Bronchial epithelial cell (primary cell): ENCODE data around the gene AXL. TPM values are rescaled to one million over a fixed set of nuclear protein-coding genes. Genes with fewer than 3 reads are reported as not detected.

Experiments used
- DNase-seq: peaks from one replicate; pipeline ENCODE4 v3.0.0-alpha.2; 2010; ENCODE audit warnings: low read depth
- FAIRE-seq: peaks from 2 replicates; lab custom pipeline; 2011; peaks lifted over from hg19 to GRCh38; lab: Jason Lieb, UNC
- H3K27me3 ChIP-seq: 2 replicates; pipeline ENCODE4 v1.5.1; 2011; ENCODE audit warnings: low read length; ENCODE audit not compliant: control insufficient read depth, insufficient read depth
- H3K36me3 ChIP-seq: 2 replicates; pipeline ENCODE4 v1.5.1; 2011; ENCODE audit warnings: low read length; ENCODE audit not compliant: control insufficient read depth, insufficient read depth
- H3K4me3 ChIP-seq: 2 replicates; pipeline ENCODE4 v1.5.1; 2011; ENCODE audit warnings: mild to moderate bottlenecking, low read depth, low read length, control low read depth
- CTCF ChIP-seq: IDR thresholded peaks from 2 replicates; pipeline ENCODE4 v1.5.1; 2011; ENCODE audit warnings: mild to moderate bottlenecking, moderate library complexity, low read length, control low read depth, inconsistent platforms; ENCODE audit not compliant: insufficient read depth, severe bottlenecking
- total RNA-seq: library from RNA; depleted of rRNA; stranded (reverse); fragments of >200 nt; gene quantifications from 2 replicates; pipeline ENCODE4 v1.2.1, GENCODE V29; 2014

Gene AXL
- total RNA-seq, 1 donor from 2014 or later, result 19.5 TPM

GRCh38 chr19:41303954-41304353 lies 84.9 kb downstream of the AXL start:
- no peak for FAIRE-seq
- peaks cover 37% of the 10 kb centered on the region for H3K36me3 ChIP-seq
- no peak for TF ChIP-seq CTCF

DNA sequence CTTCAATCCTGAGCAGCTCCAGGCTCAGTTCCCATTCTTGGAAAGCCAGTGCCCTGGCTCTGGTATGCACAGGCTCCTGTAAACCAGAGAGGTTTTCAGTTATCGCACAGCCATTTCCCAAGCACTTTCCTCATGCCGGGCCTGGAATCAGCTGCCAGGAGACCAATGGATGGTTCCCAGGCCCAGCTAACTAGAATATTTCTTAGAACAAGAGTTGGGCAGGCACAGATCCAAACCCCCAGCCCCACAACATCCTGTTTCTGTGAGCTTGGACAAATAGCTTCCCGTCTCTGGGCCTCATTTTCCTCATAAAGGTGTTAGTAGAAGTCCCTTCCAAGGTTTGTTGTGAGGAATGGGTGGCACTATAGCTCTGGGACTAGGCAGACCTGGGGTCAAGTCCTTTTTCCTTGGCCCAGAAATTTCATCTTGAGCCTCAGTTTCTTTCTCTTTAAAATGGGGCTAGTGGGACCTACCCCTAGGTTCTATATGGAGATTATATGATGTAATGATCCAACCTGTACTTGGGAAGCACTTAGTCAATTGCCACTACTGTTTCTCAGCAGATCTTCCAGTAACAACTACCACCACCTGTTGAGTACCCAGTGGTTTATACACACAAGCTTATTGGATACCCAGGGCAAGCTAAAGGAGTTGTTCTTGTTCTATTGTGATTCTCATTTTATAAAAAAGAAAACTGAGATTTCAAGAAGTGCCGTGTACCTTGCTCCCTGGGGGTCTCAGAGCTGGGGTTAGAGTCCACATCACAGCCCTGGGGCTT lies 85.9 kb downstream of the AXL start:
- no peak for TF ChIP-seq CTCF
- DNase-seq (no peak), FAIRE-seq (no peak)
- Histone ChIP-seq H3K4me3 (no peak overlapping the region), H3K36me3 (peaks cover 36% of the 10 kb centered on the region), H3K27me3 (no peaks in the 10 kb centered on the region)

More at GRCh38 chr19:41303954-41304353, 84.9 kb downstream of the AXL start:
- DNase-seq, result no peak
- no peak overlapping the region for H3K4me3 ChIP-seq
- no peaks in the 10 kb centered on the region for H3K27me3 ChIP-seq

DNA sequence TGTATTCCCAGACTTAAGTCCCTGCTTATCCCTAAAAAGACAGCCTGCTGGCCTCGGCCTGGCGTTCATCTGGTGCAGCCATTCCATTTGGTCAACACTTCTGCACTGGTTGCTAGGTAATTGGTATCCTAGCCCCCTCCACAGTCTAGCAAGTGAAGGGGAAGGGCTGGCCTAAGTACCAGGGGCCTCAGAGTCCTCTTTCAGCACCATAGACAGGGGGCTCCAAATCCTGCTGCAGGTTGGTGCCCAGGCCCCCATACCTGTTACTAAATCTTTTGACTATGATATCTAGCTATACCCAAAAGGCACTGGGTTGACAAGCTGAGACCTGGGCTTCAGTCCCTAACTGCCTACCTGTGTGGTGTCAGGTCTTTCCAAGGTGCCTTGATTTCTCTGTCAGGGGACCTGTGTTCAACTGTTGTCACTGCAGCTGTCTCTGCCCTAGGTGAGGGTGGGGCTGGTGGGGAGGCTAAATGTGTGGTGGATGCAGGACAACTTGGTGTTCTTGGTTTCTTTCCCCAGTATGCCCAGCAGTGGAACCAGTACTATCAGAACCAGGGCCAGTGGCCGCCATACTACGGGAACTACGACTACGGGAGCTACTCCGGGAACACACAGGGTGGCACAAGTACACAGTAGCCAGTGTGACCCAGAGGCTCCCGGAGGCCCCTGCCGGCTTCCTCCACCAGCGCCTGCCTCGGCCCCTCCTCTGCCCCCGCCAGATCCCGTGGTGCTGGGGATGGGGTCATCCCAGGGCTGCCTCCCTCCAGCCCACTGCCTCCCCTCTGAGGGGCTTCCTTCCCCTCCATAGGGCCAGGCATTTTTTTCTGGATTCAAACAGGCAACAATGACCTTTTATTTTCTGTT lies 87.1 kb downstream of the AXL start:
- TF ChIP-seq CTCF, result no peak
- peaks cover 29% of the 10 kb centered on the region for H3K36me3 ChIP-seq
- no peak for FAIRE-seq
- DNase-seq, result no peak
- no peaks in the 10 kb centered on the region for H3K27me3 ChIP-seq
- no peak overlapping the region for H3K4me3 ChIP-seq

DNA sequence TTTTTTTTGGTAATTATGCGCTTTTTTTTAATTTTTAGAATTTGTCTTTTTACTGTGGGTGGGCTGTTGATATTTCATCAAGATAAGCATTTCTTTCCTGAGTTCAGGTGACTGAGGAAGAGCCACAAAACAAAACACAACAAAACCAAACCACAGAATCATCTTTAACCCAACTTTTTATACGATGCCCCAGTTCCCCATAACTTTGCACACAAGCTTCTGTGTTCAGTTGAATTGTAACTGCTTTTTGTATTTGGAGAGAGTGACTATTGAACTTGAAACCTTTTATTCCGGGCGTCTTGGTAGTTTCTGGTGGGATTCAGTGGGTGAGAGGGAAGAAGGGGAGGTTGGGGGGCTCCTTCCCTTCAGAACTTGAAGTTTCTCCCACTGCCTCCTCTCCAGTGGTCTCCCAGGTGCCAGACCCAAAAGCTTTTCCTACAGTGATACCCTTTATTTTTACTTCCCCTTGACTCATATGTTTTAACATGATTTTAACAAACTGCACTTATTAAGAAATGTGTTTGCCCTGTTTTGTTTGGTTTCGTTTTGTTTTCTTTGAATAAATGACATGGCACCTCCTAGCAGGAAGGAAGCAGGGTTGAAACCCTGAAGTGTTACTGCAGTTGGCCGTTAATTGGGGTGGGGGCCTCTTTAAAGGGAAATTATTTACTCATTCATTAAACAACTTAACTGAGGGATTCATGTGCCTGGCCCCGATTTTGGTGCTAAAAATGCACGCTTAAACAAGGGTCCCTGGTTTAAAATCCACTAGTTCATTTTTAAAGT lies 88.3 kb downstream of the AXL start:
- Histone ChIP-seq H3K4me3 (no peak overlapping the region), H3K27me3 (no peaks in the 10 kb centered on the region), H3K36me3 (peaks cover 23% of the 10 kb centered on the region)
- FAIRE-seq, result no peak
- DNase-seq, result no peak
- no peak for TF ChIP-seq CTCF

GRCh38 chr19:41307954-41308449 lies 89.0 kb downstream of the AXL start:
- H3K36me3 ChIP-seq, result peaks cover 17% of the 10 kb centered on the region
- no peak overlapping the region for H3K4me3 ChIP-seq
- no peaks in the 10 kb centered on the region for H3K27me3 ChIP-seq
- DNase-seq (no peak), FAIRE-seq (no peak)
- no peak for TF ChIP-seq CTCF
